Esophagus muscularis mucosa (tissue), 4 donors: Measurements from ENCODE around the gene QRFPR. TPM values are rescaled to one million over a fixed set of nuclear protein-coding genes. Genes with fewer than 3 reads are reported as not detected.

ENCODE experiments used
- DNase-seq: peaks from one replicate; pipeline ENCODE4 v3.0.0-alpha.2; 2017; ENCODE audit errors: extremely low spot score
- H3K27ac ChIP-seq, 4 donors: fragments of 200-600 bp; sonication (generic); replicated peaks in 1 of 4; 1 replicate in 3 of 4; 2 replicates in 1 of 4; pipeline ENCODE4 v1.5.1; 2016 to 2019; ENCODE audit warnings: mild to moderate bottlenecking in 1 of 4
- H3K27me3 ChIP-seq, 4 donors: fragments of 200-600 bp; sonication (generic); one replicate each; pipeline versions ENCODE4 v1.5.1 to v1.6.0; 2016 to 2019
- H3K36me3 ChIP-seq, 4 donors: fragments of 200-600 bp; sonication (generic); one replicate each; pipeline ENCODE4 v1.5.1; 2016 to 2019
- H3K4me1 ChIP-seq, 4 donors: fragments of 200-600 bp; sonication (generic); one replicate each; pipeline ENCODE4 v1.5.1; 2016 to 2019
- H3K4me3 ChIP-seq, 4 donors: fragments of 200-600 bp; sonication (generic); 1 replicate in 2 of 4; 2 replicates in 2 of 4; pipeline ENCODE4 v1.5.1; 2016 to 2019; ENCODE audit warnings: mild to moderate bottlenecking in 4 of 4, moderate library complexity in 1 of 4
- H3K9me3 ChIP-seq, 4 donors: fragments of 200-600 bp; sonication (generic); 1 replicate in 3 of 4; 2 replicates in 1 of 4; pipeline ENCODE4 v1.5.1; 2016 to 2019
- EP300 ChIP-seq: sonication (generic); formaldehyde crosslinking; IDR thresholded peaks from one replicate; pipeline ENCODE4 v1.6.1; 2017; ENCODE audit warnings: antibody characterized with exemption
- POLR2A ChIP-seq: fragments of 450-650 bp; IDR thresholded peaks from one replicate; pipeline ENCODE4 v1.6.1; 2017; ENCODE audit warnings: antibody characterized with exemption, moderate library complexity, mild to moderate bottlenecking, low read depth
- POLR2AphosphoS5 ChIP-seq, 2 donors: sonication (generic); formaldehyde crosslinking; IDR thresholded peaks; one replicate each; pipeline ENCODE4 v1.6.1; 2017; ENCODE audit warnings: antibody characterized with exemption in 2 of 2
- WGBS: methylation state at CpG from one replicate; pipeline ENCODE4 v1.1.5; 2018; 5-methylcytosine and 5-hydroxymethylcytosine counted together
- intact Hi-C: fragments of 100-400 bp; cut with DNase I; formaldehyde crosslinking; loops from one replicate; pipeline ENCODE4 v1.15.1; 2023
- total RNA-seq, 4 donors: library from RNA; depleted of rRNA; stranded (reverse); fragments of >200 nt; gene quantifications; one replicate each; pipeline versions ENCODE4 v1.1.0 to v1.2.1, GENCODE V29; 2016
- TF ChIP-seq, protein P1 (sequence below), 3 experiments: fragments of 200-600 bp in 2 of 3; fragments of 450-650 bp in 1 of 3; sonication (generic) in 2 of 3; IDR thresholded peaks; one replicate each; pipeline ENCODE4 v1.5.1; 2017 to 2019; ENCODE audit warnings: antibody characterized with exemption in 3 of 3, mild to moderate bottlenecking in 2 of 3, moderate library complexity in 1 of 3

Gene QRFPR
- total RNA-seq, 4 donors from 2014 or later: 0.26 TPM; not detected in 3

DNA sequence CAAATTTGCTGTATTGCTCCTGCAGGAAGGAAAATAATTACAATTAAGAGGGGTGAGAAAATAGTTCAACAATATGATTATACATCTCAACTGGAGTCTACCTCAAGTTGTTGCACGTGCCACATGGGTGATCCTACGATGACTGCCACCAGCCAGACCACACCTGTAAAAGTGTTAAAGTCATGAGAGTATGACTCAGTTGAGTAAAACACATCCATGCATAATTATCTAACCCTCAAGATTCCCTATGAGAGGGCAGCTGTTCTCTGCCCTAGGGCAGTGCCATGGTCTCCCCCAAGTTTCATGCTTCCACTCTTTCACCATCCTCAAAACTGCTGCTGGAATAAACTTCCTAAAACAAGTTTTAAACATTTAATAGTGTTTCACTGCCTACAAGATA is 44.1 kb downstream of the QRFPR start:
- Histone ChIP-seq H3K27ac (no peak overlapping the region), H3K4me3 (no peak overlapping the region), H3K9me3 (no peaks in the 10 kb centered on the region), H3K27me3 (no peaks in the 10 kb centered on the region), H3K36me3 (no peaks in the 10 kb centered on the region), H3K4me1 (no peaks in the 10 kb centered on the region)
- DNase-seq: no peak
- TF ChIP-seq POLR2AphosphoS5 (IDR thresholded peaks at IDR 0.05) (no peak), POLR2A (no peak), EP300 (no peak)
- TF ChIP-seq, protein P1, sequence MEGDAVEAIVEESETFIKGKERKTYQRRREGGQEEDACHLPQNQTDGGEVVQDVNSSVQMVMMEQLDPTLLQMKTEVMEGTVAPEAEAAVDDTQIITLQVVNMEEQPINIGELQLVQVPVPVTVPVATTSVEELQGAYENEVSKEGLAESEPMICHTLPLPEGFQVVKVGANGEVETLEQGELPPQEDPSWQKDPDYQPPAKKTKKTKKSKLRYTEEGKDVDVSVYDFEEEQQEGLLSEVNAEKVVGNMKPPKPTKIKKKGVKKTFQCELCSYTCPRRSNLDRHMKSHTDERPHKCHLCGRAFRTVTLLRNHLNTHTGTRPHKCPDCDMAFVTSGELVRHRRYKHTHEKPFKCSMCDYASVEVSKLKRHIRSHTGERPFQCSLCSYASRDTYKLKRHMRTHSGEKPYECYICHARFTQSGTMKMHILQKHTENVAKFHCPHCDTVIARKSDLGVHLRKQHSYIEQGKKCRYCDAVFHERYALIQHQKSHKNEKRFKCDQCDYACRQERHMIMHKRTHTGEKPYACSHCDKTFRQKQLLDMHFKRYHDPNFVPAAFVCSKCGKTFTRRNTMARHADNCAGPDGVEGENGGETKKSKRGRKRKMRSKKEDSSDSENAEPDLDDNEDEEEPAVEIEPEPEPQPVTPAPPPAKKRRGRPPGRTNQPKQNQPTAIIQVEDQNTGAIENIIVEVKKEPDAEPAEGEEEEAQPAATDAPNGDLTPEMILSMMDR (IDR thresholded peaks at IDR 0.05): no peak
- intact Hi-C loops: no loop called here
- WGBS: 85% methylated on average over 2 of the region's 2 CpGs

DNA sequence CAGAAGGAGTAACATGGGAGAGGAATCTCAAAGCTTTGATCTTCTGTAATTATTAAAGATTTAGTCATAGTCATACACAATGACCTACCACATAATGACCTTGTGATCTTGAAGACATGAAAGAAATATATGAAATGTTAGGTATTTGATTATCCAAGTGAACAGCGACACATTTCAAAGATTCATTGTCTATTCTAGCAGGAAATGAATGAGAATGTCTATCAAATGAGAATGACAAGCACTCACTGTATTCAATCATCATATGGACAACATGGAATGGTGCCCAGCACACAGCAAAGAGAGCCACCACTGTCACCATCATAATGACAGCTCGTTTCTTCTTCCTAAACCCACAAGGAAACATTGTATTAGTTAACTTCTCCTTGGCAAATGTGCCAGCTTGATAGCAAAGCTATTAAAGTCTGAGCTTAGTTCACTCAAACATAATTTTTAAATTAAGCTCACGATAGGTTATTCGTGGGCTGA is 50.6 kb downstream of the QRFPR start:
- 83% methylated on average over 4 of the region's 4 CpGs for WGBS
- Histone ChIP-seq H3K27ac (no peak overlapping the region), H3K27me3 (no peaks in the 10 kb centered on the region), H3K4me1 (peaks cover 0 to 4% (median 0%) of the 10 kb centered on the region in 4 donors), H3K4me3 (no peak overlapping the region), H3K9me3 (no peaks in the 10 kb centered on the region), H3K36me3 (no peaks in the 10 kb centered on the region)
- intact Hi-C loops: no loop called here
- DNase-seq: no peak
- TF ChIP-seq POLR2A: no peak
- no peak for TF ChIP-seq EP300
- TF ChIP-seq POLR2AphosphoS5 (IDR thresholded peaks at IDR 0.05): no peak
- TF ChIP-seq, protein P1 (IDR thresholded peaks at IDR 0.05): no peak

DNA sequence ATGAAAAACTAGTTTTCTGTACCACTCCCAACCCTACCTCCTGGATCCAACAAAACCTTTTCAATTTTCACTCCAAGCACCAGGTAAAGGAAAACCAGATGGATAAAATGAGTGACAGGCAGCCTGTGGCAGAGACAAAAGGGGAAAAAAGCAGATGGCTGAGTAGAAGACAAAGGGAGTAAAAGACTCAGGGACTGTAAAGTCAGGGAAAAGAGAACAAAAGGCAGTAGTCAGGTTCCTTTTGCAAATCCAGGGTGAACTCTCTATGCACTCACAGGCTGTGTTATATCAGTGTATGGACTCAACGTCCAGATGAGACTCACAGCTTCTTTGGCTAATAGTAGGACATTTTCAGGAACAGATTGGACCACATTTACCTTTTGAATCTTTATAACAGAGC is 54.2 kb downstream of the QRFPR start:
- H3K27me3 ChIP-seq: peaks cover 0 to 5% (median 0%) of the 10 kb centered on the region in 4 donors
- H3K36me3 ChIP-seq: no peaks in the 10 kb centered on the region
- H3K4me1 ChIP-seq: peaks cover 0 to 4% (median 0%) of the 10 kb centered on the region in 4 donors
- DNase-seq: no peak
- H3K27ac ChIP-seq: no peak overlapping the region
- no peaks in the 10 kb centered on the region for H3K9me3 ChIP-seq
- no peak overlapping the region for H3K4me3 ChIP-seq
- intact Hi-C loops: no loop called here
- WGBS: 35% methylated on average over 1 of the region's 1 CpG
- TF ChIP-seq POLR2AphosphoS5 (IDR thresholded peaks at IDR 0.05) (no peak), POLR2A (no peak), EP300 (no peak)
- TF ChIP-seq, protein P1 (IDR thresholded peaks at IDR 0.05): no peak

DNA sequence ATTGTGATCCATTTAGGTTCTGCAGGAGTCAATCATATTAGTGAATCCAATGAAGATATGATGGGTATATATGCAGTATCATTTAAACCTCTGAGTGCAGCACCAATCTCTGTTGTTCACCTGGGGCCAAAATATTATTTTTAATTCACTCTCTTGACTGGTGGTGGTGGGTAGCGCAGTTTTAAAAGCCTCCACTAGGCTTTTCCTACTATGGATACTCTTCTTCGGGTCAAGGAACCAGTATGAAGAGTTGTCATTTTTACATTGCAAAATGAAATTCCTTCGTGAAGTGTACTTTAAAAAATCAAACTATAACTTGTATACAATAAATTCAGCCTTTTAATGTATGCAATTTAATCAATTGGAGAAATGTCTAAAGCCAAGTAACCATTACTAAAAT is 56.5 kb downstream of the QRFPR start:
- H3K27ac ChIP-seq: no peak overlapping the region
- intact Hi-C loops: no loop called here
- H3K4me3 ChIP-seq: no peak overlapping the region
- H3K36me3 ChIP-seq: no peaks in the 10 kb centered on the region
- H3K4me1 ChIP-seq: peaks cover 0 to 4% (median 0%) of the 10 kb centered on the region in 4 donors
- TF ChIP-seq, protein P1 (IDR thresholded peaks at IDR 0.05): no peak
- no peak for TF ChIP-seq POLR2A
- DNase-seq: no peak
- H3K9me3 ChIP-seq: no peaks in the 10 kb centered on the region
- WGBS: 85% methylated on average over 3 of the region's 3 CpGs
- H3K27me3 ChIP-seq: peaks cover 0 to 5% (median 0%) of the 10 kb centered on the region in 4 donors

DNA sequence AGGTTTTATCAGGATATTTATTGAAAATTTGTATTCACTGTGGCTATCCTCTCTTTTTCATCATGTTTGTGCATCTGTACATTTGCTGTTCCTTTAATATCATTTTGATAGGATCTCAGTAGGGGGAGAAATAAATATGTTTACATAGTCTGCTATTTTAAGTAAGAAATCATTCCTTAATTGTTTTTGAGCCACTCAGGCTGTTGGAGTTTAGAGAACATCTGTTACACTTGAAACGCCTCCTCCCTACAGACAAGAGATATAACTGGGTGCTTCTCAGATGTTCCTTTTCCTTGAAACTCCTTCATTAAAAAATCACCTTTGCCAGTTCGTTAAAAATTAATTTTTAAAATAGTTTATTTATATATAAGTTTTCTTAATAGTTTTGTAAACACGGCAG is 59.4 kb downstream of the QRFPR start:
- 44% methylated on average over 3 of the region's 3 CpGs for WGBS
- no peaks in the 10 kb centered on the region for H3K9me3 ChIP-seq
- TF ChIP-seq EP300: no peak
- no peak for TF ChIP-seq POLR2A
- TF ChIP-seq POLR2AphosphoS5 (IDR thresholded peaks at IDR 0.05): no peak
- TF ChIP-seq, protein P1 (IDR thresholded peaks at IDR 0.05): no peak
- intact Hi-C loops: no loop called here
- H3K27ac ChIP-seq: no peak overlapping the region
- peaks cover 0 to 5% (median 0%) of the 10 kb centered on the region in 4 donors for H3K27me3 ChIP-seq
- no peaks in the 10 kb centered on the region for H3K36me3 ChIP-seq
- peaks cover 0 to 2% (median 0%) of the 10 kb centered on the region in 4 donors for H3K4me1 ChIP-seq
- no peak overlapping the region for H3K4me3 ChIP-seq
- DNase-seq: no peak
